ENCODE measurements around the gene ACADSB.

ACADSB gene

DNA sequence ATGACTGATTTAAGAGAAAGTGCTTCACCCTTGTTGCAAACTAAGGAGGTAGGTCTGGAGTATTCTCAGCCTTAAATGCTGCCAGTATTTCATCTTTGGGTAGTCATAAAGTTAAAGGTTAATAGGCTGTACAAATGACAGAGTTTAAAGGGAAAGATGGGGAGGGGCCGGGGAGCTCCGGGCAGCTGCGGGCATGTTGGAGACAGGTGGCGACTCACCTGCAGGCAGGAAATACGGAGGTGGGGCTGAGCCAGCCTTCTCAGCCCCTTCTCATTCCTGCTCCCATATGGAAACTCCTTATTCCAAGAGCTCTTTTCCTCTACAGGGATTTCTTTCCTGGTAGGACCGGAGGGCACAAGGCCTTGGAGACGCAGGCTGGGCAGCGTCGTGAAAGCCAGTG is 95.1 kb downstream of the ACADSB start:
- no peak for FAIRE-seq

Data from islet of Langerhans (tissue), 1 donor.